Stimulated activated naive B cell treated with anti-CD40 and anti-IgM and Interleukin-4, amounts not matched to agents 10 μg/mL and 1 μg/mL and 100 μg/mL, for 72 hours (primary cell): ENCODE data around the gene CIART.
"Not testable (repeated sequence)": the region's sequence is repeated elsewhere in the genome, so short reads cannot be mapped to it uniquely, and the experiment has no call there.

ENCODE experiments used
- ATAC-seq, 2 donors: fragments of 150-1000 bp; cut with Tn5 transposase; replicated peaks; 2 replicates each; pipeline ENCODE4 v1.10.0; 2021; ENCODE audit warnings: moderate library complexity in 1 of 2
- DNase-seq: peaks from one replicate; pipeline ENCODE4 v3.0.0; 2021
- H3K27ac Mint-ChIP-seq: one replicate; pipeline ENCODE4 v1.8.0; 2022; ENCODE audit warnings: mild to moderate bottlenecking, mixed read lengths
- H3K27me3 Mint-ChIP-seq, 2 donors: one replicate each; pipeline ENCODE4 v1.8.0; 2022; ENCODE audit warnings: mixed read lengths in 2 of 2
- H3K36me3 Mint-ChIP-seq, 2 donors: one replicate each; pipeline ENCODE4 v1.8.0; 2022; ENCODE audit warnings: mixed read lengths in 2 of 2, mild to moderate bottlenecking in 1 of 2
- H3K4me1 Mint-ChIP-seq, 2 donors: one replicate each; pipeline ENCODE4 v1.8.0; 2022; ENCODE audit warnings: mixed read lengths in 2 of 2, mild to moderate bottlenecking in 1 of 2
- H3K4me3 Mint-ChIP-seq, 2 donors: one replicate each; pipeline ENCODE4 v1.8.0; 2022; ENCODE audit warnings: mild to moderate bottlenecking in 2 of 2, mixed read lengths in 2 of 2, moderate library complexity in 1 of 2
- H3K9me3 Mint-ChIP-seq, 2 donors: one replicate each; pipeline ENCODE4 v1.8.0; 2022; ENCODE audit warnings: mixed read lengths in 2 of 2, mild to moderate bottlenecking in 1 of 2

CIART gene, protein sequence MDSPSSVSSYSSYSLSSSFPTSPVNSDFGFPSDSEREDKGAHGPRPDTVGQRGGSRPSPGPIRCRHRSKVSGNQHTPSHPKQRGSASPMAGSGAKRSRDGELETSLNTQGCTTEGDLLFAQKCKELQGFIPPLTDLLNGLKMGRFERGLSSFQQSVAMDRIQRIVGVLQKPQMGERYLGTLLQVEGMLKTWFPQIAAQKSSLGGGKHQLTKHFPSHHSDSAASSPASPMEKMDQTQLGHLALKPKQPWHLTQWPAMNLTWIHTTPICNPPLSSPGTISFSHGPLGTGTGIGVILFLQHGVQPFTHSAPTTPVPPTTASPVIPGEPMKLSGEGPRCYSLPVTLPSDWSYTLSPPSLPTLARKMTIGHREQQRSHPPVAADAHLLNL

GRCh38 chr1:150281758-150282557, at the start of gene CIART:
Gene CIART (plus strand): TSS chr1:150282554. CDS start chr1:150283268, 714 bp downstream.
- Mint-ChIP-seq H3K27me3 (peaks cover 18 to 22% of the 10 kb centered on the region in 2 donors), H3K36me3 (peaks cover under 1 to 4% of the 10 kb centered on the region in 2 donors), H3K9me3 (no peaks in the 10 kb centered on the region), H3K4me3 (peak within 1 kb of the TSS; percentile 78 to 88), H3K27ac (peak within 1 kb of the TSS; percentile 72), H3K4me1 (peaks cover 16 to 25% of the 10 kb centered on the region in 2 donors)
- ATAC-seq (peak; percentile 91 to 93), DNase-seq (peak; percentile 61)

GRCh38 chr1:150232921-150233320, 49.4 kb upstream of the CIART start:
- DNase-seq, H3K9me3 Mint-ChIP-seq, ATAC-seq, H3K27me3 Mint-ChIP-seq: not testable (repeated sequence)
- Mint-ChIP-seq H3K27ac (peak overlapping the region; percentile 60), H3K4me3 (peak overlapping the region in 1 of 2 donors; percentile 29), H3K36me3 (peaks cover 6 to 18% of the 10 kb centered on the region in 2 donors), H3K4me1 (peaks cover 14 to 19% of the 10 kb centered on the region in 2 donors)

- no peaks in the 10 kb centered on the region for H3K9me3 Mint-ChIP-seq
- ATAC-seq (no peak), DNase-seq (no peak)
- peaks cover 14 to 19% of the 10 kb centered on the region in 2 donors for H3K4me1 Mint-ChIP-seq
- H3K36me3 Mint-ChIP-seq: peaks cover 6 to 13% of the 10 kb centered on the region in 2 donors
- H3K27me3 Mint-ChIP-seq: no peaks in the 10 kb centered on the region
- no peak overlapping the region for H3K4me3 Mint-ChIP-seq
- H3K27ac Mint-ChIP-seq: no peak overlapping the region
These were observed 48.7 kb upstream of the CIART start for GRCh38 chr1:150233359-150234308.

- H3K36me3 Mint-ChIP-seq: peaks cover 3 to 8% of the 10 kb centered on the region in 2 donors
- H3K4me1 Mint-ChIP-seq: peaks cover 14 to 19% of the 10 kb centered on the region in 2 donors
- no peaks in the 10 kb centered on the region for H3K27me3 Mint-ChIP-seq
- H3K9me3 Mint-ChIP-seq: no peaks in the 10 kb centered on the region
- ATAC-seq (peak in 1 of 2 donors; percentile 11), DNase-seq (no peak)
- H3K4me3 Mint-ChIP-seq: no peak overlapping the region
- H3K27ac Mint-ChIP-seq: no peak overlapping the region
These were observed 48.1 kb upstream of the CIART start for GRCh38 chr1:150234309-150234565.

- peak; percentile 67 to 70 for ATAC-seq
- Mint-ChIP-seq H3K9me3 (no peaks in the 10 kb centered on the region), H3K36me3 (peaks cover 0 to 7% of the 10 kb centered on the region in 2 donors), H3K27me3 (no peaks in the 10 kb centered on the region), H3K4me3 (no peak overlapping the region), H3K27ac (no peak overlapping the region), H3K4me1 (peaks cover 14 to 19% of the 10 kb centered on the region in 2 donors)
- peak; percentile 92 for DNase-seq
These were observed 47.6 kb upstream of the CIART start for GRCh38 chr1:150234566-150235293.

- Mint-ChIP-seq H3K4me1 (peaks cover 14 to 19% of the 10 kb centered on the region in 2 donors), H3K4me3 (no peak overlapping the region), H3K36me3 (peaks cover 0 to 7% of the 10 kb centered on the region in 2 donors), H3K27ac (no peak overlapping the region), H3K9me3 (no peaks in the 10 kb centered on the region), H3K27me3 (no peaks in the 10 kb centered on the region)
- DNase-seq (no peak), ATAC-seq (peak in 1 of 2 donors; percentile 4)
These were observed 47.0 kb upstream of the CIART start for GRCh38 chr1:150235294-150235851.

- Mint-ChIP-seq H3K4me1 (peaks cover 14 to 19% of the 10 kb centered on the region in 2 donors), H3K9me3 (no peaks in the 10 kb centered on the region), H3K27me3 (no peaks in the 10 kb centered on the region), H3K27ac (no peak within 1 kb of the TSS), H3K36me3 (peaks cover 0 to 7% of the 10 kb centered on the region in 2 donors), H3K4me3 (no peak within 1 kb of the TSS)
- peak; percentile 87 to 89 for ATAC-seq
- DNase-seq: peak; percentile 94
These were observed 46.3 kb upstream of the CIART start, which contains the start of gene ANP32E for GRCh38 chr1:150235852-150236613. Gene ANP32E (minus strand): TSS chr1:150236112. CDS start chr1:150235786, 326 bp downstream.

DNA sequence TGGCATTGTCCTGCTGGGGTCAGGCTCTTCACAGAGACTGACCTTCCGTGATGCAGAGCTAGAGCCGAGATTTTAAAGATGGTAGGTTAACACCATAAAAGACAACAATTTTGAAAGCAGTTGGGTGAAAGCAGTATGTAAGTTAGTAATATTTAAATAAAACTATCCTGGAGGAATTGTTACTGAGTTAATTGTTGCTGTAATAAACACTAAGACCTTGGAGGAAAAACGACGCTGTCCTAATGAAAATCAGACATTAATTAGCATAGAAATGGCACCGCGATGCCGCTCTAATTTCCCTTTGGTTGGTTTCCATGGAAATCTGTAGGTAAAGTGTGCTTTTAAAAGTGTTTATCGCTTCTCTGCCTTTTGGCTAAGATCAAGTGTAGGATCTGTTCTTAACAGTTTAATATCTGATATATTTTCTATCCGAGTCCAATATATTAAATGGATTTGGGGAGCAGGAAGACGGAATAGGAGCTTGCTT, 45.7 kb upstream of the CIART start:
- H3K27me3 Mint-ChIP-seq: no peaks in the 10 kb centered on the region
- no peaks in the 10 kb centered on the region for H3K9me3 Mint-ChIP-seq
- H3K27ac Mint-ChIP-seq: no peak overlapping the region
- no peak for DNase-seq
- H3K4me1 Mint-ChIP-seq: peaks cover 14 to 19% of the 10 kb centered on the region in 2 donors
- H3K4me3 Mint-ChIP-seq: no peak overlapping the region
- no peak for ATAC-seq
- H3K36me3 Mint-ChIP-seq: peaks cover 0 to 7% of the 10 kb centered on the region in 2 donors

GRCh38 chr1:150237176-150237575, 45.2 kb upstream of the CIART start:
- not testable (repeated sequence) for DNase-seq, H3K27me3 Mint-ChIP-seq, ATAC-seq, H3K36me3 Mint-ChIP-seq, H3K4me3 Mint-ChIP-seq, H3K27ac Mint-ChIP-seq, H3K9me3 Mint-ChIP-seq
- H3K4me1 Mint-ChIP-seq: peaks cover 14 to 19% of the 10 kb centered on the region in 2 donors

GRCh38 chr1:150237746-150238145, 44.6 kb upstream of the CIART start:
- no peak overlapping the region for H3K27ac Mint-ChIP-seq
- H3K4me3 Mint-ChIP-seq: no peak overlapping the region
- ATAC-seq: no peak
- no peaks in the 10 kb centered on the region for H3K27me3 Mint-ChIP-seq
- H3K4me1 Mint-ChIP-seq: peaks cover 13 to 18% of the 10 kb centered on the region in 2 donors
- peaks cover 0 to 7% of the 10 kb centered on the region in 2 donors for H3K36me3 Mint-ChIP-seq
- no peaks in the 10 kb centered on the region for H3K9me3 Mint-ChIP-seq
- DNase-seq: no peak

- Mint-ChIP-seq H3K36me3 (no peaks in the 10 kb centered on the region), H3K4me3 (no peak overlapping the region), H3K27ac (no peak overlapping the region), H3K4me1 (peaks cover 0 to 6% of the 10 kb centered on the region in 2 donors), H3K9me3 (no peaks in the 10 kb centered on the region), H3K27me3 (no peaks in the 10 kb centered on the region)
- ATAC-seq (no peak), DNase-seq (no peak)
These were observed 39.4 kb upstream of the CIART start for GRCh38 chr1:150243003-150243402.

DNA sequence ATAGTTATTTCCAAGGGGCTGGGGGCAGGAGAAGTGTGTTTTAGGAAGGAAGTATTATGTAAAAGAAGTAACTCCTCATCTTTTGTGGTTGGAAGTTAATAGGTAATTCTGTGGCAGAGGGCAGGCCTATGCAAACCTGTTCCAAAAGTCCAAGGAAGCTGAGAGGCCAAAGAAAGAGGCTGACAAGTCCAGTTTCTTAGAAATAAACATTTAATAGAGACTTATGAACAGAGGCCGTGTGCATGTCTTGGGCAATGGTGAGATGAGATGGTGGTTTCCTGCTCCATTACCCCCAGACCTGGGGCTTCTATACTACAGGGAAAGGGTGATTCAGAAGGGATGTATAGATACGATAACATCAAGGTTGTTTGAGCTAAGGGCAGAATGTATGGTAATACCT, 32.4 kb upstream of the CIART start:
- ATAC-seq (no peak), DNase-seq (no peak)
- Mint-ChIP-seq H3K4me3 (no peak overlapping the region), H3K27me3 (peaks cover 8 to 11% of the 10 kb centered on the region in 2 donors), H3K27ac (no peak overlapping the region), H3K36me3 (no peaks in the 10 kb centered on the region), H3K4me1 (no peaks in the 10 kb centered on the region), H3K9me3 (no peaks in the 10 kb centered on the region)
